K562 (cell line): ENCODE data around the gene KIAA0319L. TPM values are rescaled to one million over a fixed set of nuclear protein-coding genes. Genes with fewer than 3 reads are reported as not detected.

Experiments
- ATAC-seq: fragments of 200-7000 bp; cut with Tn5 transposase; 3 replicates; pipeline ENCODE4 v1.9.1; 2020; ENCODE audit warnings: moderate library complexity
- BruUV-seq: library from RNA; stranded (reverse); fragments of 400-500 nt; replicated peaks from 2 replicates; lab custom pipeline; 2021; lab: Mats Ljungman, UMichigan
- CTCF ChIA-PET: fragments of 300-600 bp; formaldehyde crosslinking; extraction: SDS; loops from one replicate; lab custom pipeline; 2021; ENCODE audit warnings: low intra/inter-chr PET ratio; lab: Yijun Ruan, JAX
- POLR2A ChIA-PET: fragments of 300-600, 350-650 bp; sonication (Branson Sonifier 250); formaldehyde crosslinking; extraction: SDS; loops from one replicate; lab custom pipeline; 2021; ENCODE audit warnings: antibody characterized with exemption, inconsistent platforms; lab: Yijun Ruan, JAX
- DNase-seq, 4 experiments: peaks; one replicate each; pipeline versions ENCODE4 v3.0.0 to v3.0.0-alpha.2; 2011 to 2018; ENCODE audit warnings: low spot score in 3 of 4, mixed read lengths in 3 of 4; ENCODE audit errors: extremely low read depth in 1 of 4
- FAIRE-seq: peaks from 2 replicates; lab custom pipeline; 2011; peaks lifted over from hg19 to GRCh38; lab: Jason Lieb, UNC
- H2AFZ ChIP-seq: 2 replicates; pipeline ENCODE4 v1.6.0; 2011; ENCODE audit warnings: low read depth, low read length, control low read depth, inconsistent platforms
- H3K27ac ChIP-seq: fragments of 200-600 bp; 3 replicates; pipeline ENCODE4 v1.8.0; 2011; ENCODE audit warnings: low read depth, mild to moderate bottlenecking, control low read depth, inconsistent platforms, low read length, moderate library complexity, mixed read lengths; ENCODE audit errors: extremely low read depth
- H3K27me3 ChIP-seq, 2 experiments: fragments of 300-600 bp in 1 of 2; 2 replicates in 1 of 2; 3 replicates in 1 of 2; pipeline versions ENCODE4 v1.6.0 to v1.8.0; 2011; ENCODE audit warnings: inconsistent platforms in 2 of 2, low read length in 2 of 2, mild to moderate bottlenecking in 1 of 2, mixed read lengths in 1 of 2, moderate library complexity in 1 of 2; ENCODE audit not compliant: control insufficient read depth in 2 of 2, insufficient read depth in 2 of 2
- H3K36me3 ChIP-seq: fragments of 300-600 bp; 3 replicates; pipeline ENCODE4 v1.8.0; 2011; ENCODE audit warnings: mild to moderate bottlenecking, low read length, inconsistent platforms; ENCODE audit not compliant: control insufficient read depth, insufficient read depth
- H3K4me1 ChIP-seq, 2 experiments: fragments of 200-600 bp in 1 of 2; replicated peaks in 1 of 2; 2 replicates in 1 of 2; 3 replicates in 1 of 2; pipeline versions ENCODE4 v1.5.1 to v1.8.0; 2011; ENCODE audit warnings: inconsistent platforms in 2 of 2, low read length in 2 of 2, mild to moderate bottlenecking in 1 of 2, mixed read lengths in 1 of 2, moderate library complexity in 1 of 2; ENCODE audit not compliant: control insufficient read depth in 2 of 2, insufficient read depth in 2 of 2
- H3K4me2 ChIP-seq: 2 replicates; pipeline ENCODE4 v1.6.1; 2011; ENCODE audit warnings: low read length, control low read depth, inconsistent platforms, mixed read lengths; ENCODE audit not compliant: insufficient read depth
- H3K4me3 ChIP-seq: fragments of 200-600 bp; sonication (generic), shearing (Covaris generic); 2 replicates; pipeline ENCODE4 v1.5.1; 2016; ENCODE audit warnings: control low read depth, inconsistent platforms
- H3K79me2 ChIP-seq: fragments of 200-600 bp; 3 replicates; pipeline ENCODE4 v1.8.0; 2011; ENCODE audit warnings: low read length, inconsistent platforms; ENCODE audit not compliant: control insufficient read depth, insufficient read depth
- H3K9ac ChIP-seq, 2 experiments: 2 replicates each; pipeline versions ENCODE4 v1.6.0 to v1.6.1; 2011; ENCODE audit warnings: low read depth in 2 of 2, low read length in 2 of 2, control low read depth in 1 of 2, inconsistent platforms in 1 of 2, mild to moderate bottlenecking in 1 of 2, mixed read lengths in 1 of 2; ENCODE audit not compliant: insufficient read depth in 1 of 2
- H3K9me1 ChIP-seq: one replicate; pipeline ENCODE4 v1.6.0; 2011; ENCODE audit warnings: inconsistent platforms, mild to moderate bottlenecking, low read length, moderate library complexity; ENCODE audit not compliant: control insufficient read depth, insufficient read depth
- H3K9me3 ChIP-seq: replicated peaks from 2 replicates; pipeline ENCODE4 v1.5.1; 2011; ENCODE audit warnings: low read depth, low read length, inconsistent platforms; ENCODE audit not compliant: control insufficient read depth, insufficient read depth
- H4K20me1 ChIP-seq: replicated peaks from 2 replicates; pipeline ENCODE4 v1.6.1; 2011; ENCODE audit warnings: low read length, inconsistent platforms, mixed read lengths; ENCODE audit not compliant: control insufficient read depth, insufficient read depth
- ARID1B ChIP-seq: fragments of 450-650 bp; IDR thresholded peaks from 2 replicates; pipeline ENCODE4 v1.6.1; 2016; ENCODE audit warnings: antibody characterized with exemption, mild to moderate bottlenecking, inconsistent platforms
- DPF2 ChIP-seq: fragments of 450-650 bp; IDR thresholded peaks from 2 replicates; pipeline ENCODE4 v1.6.1; 2016
- KDM4B ChIP-seq, 2 experiments: fragments of 450-650 bp in 1 of 2; sonication (generic) in 1 of 2; IDR thresholded peaks; 2 replicates each; pipeline ENCODE4 v1.6.1; 2016 to 2017; ENCODE audit warnings: borderline replicate concordance in 2 of 2, antibody characterized with exemption in 1 of 2, low read depth in 1 of 2, mild to moderate bottlenecking in 1 of 2
- L3MBTL2 ChIP-seq: fragments of 450-650 bp; IDR thresholded peaks from 2 replicates; pipeline ENCODE4 v1.6.1; 2016; ENCODE audit warnings: mild to moderate bottlenecking, moderate library complexity
- NCOR1 ChIP-seq: fragments of 450-650 bp; IDR thresholded peaks from 2 replicates; pipeline ENCODE4 v1.6.1; 2016; ENCODE audit warnings: mild to moderate bottlenecking, moderate library complexity
- NFIC ChIP-seq: fragments of 450-650 bp; IDR thresholded peaks from 2 replicates; pipeline ENCODE4 v1.6.1; 2017; ENCODE audit warnings: mild to moderate bottlenecking, inconsistent platforms
- STAT5A ChIP-seq: IDR thresholded peaks from 2 replicates; pipeline ENCODE4 v1.6.1; 2012; ENCODE audit warnings: low read length, inconsistent platforms, borderline replicate concordance
- TAL1 ChIP-seq: fragments of 450-650 bp; IDR thresholded peaks from 2 replicates; pipeline ENCODE4 v1.6.1; 2016; ENCODE audit warnings: mild to moderate bottlenecking
- TCF3 ChIP-seq: sonication (generic); formaldehyde crosslinking; IDR thresholded peaks from 2 replicates; pipeline ENCODE4 v1.4.0; 2020; ENCODE audit warnings: mild to moderate bottlenecking, missing genetic modification reagents
- TCF7 ChIP-seq: sonication (generic); IDR thresholded peaks from 2 replicates; pipeline ENCODE4 v1.6.1; 2016; ENCODE audit warnings: antibody characterized with exemption, borderline replicate concordance
- YY1 ChIP-seq, 3 experiments: IDR thresholded peaks; 2 replicates each; pipeline ENCODE4 v1.6.1; 2011; ENCODE audit warnings: low read length in 2 of 3, mild to moderate bottlenecking in 2 of 3, moderate library complexity in 2 of 3, borderline replicate concordance in 1 of 3, control low read depth in 1 of 3, low read depth in 1 of 3; ENCODE audit not compliant: insufficient read depth in 3 of 3, insufficient replicate concordance in 2 of 3, control insufficient read depth in 1 of 3, insufficient read length in 1 of 3; ENCODE audit errors: extremely low read depth in 1 of 3
- ZNF408 ChIP-seq: fragments of 250-450 bp; sonication (Bioruptor Pico); IDR thresholded peaks from 2 replicates; pipeline ENCODE4 v1.4.0; 2020; ENCODE audit warnings: low read depth, mild to moderate bottlenecking, moderate library complexity
- WGBS: fragments of 100-300 bp; shearing (Covaris generic); methylation state at CpG from one replicate; pipeline ENCODE4 v1.1.6; 2016; ENCODE audit warnings: low coverage, mixed read lengths; ENCODE audit not compliant: insufficient coverage; ENCODE audit errors: missing lambda C conversion rate; 5-methylcytosine and 5-hydroxymethylcytosine counted together
- in situ Hi-C: fragments of 300-500 bp; cut with MboI; formaldehyde crosslinking; loops from 4 replicates; pipeline ENCODE4 v1.15.0; 2018; ENCODE audit warnings: inconsistent platforms, mixed read lengths
- intact Hi-C: fragments of 100-400 bp; cut with micrococcal nuclease; formaldehyde crosslinking; loops from 2 replicates; pipeline ENCODE4 v1.14.2; 2022
- polyA plus RNA-seq, 8 experiments: library from polyadenylated mRNA; depleted of rRNA in 4 of 8; stranded (reverse) in 5 of 8; unstranded in 3 of 8; fragments of >200 nt; fragmentation: Nextera tagmentation in 2 of 8; fragmentation: Illumina TruSeq in 1 of 8; extraction: Ambion mirVana in 2 of 8; extraction: Trizol in 1 of 8; gene quantifications; 2 replicates each; pipeline versions ENCODE4 v1.2.1 to v1.2.3, GENCODE V29; 2011 to 2014; ENCODE audit warnings: inconsistent platforms in 1 of 8, missing spikeins in 1 of 8
- total RNA-seq, 7 experiments: library from RNA; depleted of rRNA in 6 of 7; stranded (reverse); fragments of >200 nt in 6 of 7; fragmentation: Illumina TruSeq in 2 of 7; extraction: Trizol in 2 of 7; gene quantifications; 2 replicates each; pipeline versions ENCODE4 v1.2.1 to v1.2.3, GENCODE V29; 2011 to 2021; ENCODE audit warnings: low replicate concordance in 1 of 7
- TF ChIP-seq, protein P1 (sequence below): fragments of 450-650 bp; IDR thresholded peaks from 2 replicates; pipeline ENCODE4 v1.6.1; 2017; ENCODE audit warnings: antibody characterized with exemption, mild to moderate bottlenecking

Gene KIAA0319L
- total and polyA plus RNA-seq, 9 of the 15 experiments (the other 6 are each of a cell fraction or from before 2014, with no cell fraction given): 2.4 to 51.7 (median 27.4) TPM

GRCh38 chr1:35533586-35533985 lies 23.6 kb downstream of the KIAA0319L start:
- Histone ChIP-seq H3K27ac (no peak overlapping the region; the same call in 2 of the 3 replicates), H3K27me3 (no peaks in the 10 kb centered on the region), H3K4me1 (peaks cover 0 to 4% of the 10 kb centered on the region in 2 experiments; a peak in 2 of 5 replicates), H3K4me3 (no peak overlapping the region), H3K79me2 (peaks cover 12% of the 10 kb centered on the region), H3K9me3 (peaks cover 19% of the 10 kb centered on the region), H3K9me1 (no peaks in the 10 kb centered on the region), H3K4me2 (no peak overlapping the region), H4K20me1 (no peaks in the 10 kb centered on the region), H2AFZ (no peak overlapping the region), H3K9ac (no peak overlapping the region), H3K36me3 (peaks cover 29% of the 10 kb centered on the region)
- peak; percentile 28 to 53 (median 36) for DNase-seq
- in situ Hi-C loops: no loop called here
- peak; percentile 75 for ATAC-seq
- intact Hi-C loops: no loop called here
- CTCF ChIA-PET: no interaction called here
- peak; percentile 44 for FAIRE-seq
- POLR2A ChIA-PET: interaction anchor here (0.6 to 1.1 kb wide), 2 partner anchors 9 to 681 kb away, joined by 4 read pairs; no protein-coding TSS in a partner anchor
- no TSS peak for BruUV-seq
- 0% methylated on average over 1 of the region's 1 CpG for WGBS
- TF ChIP-seq TAL1 (peak; percentile 37; the same call in 1 of the 2 replicates), L3MBTL2 (peak; percentile 38; the same call in 1 of the 2 replicates), STAT5A (no peak), YY1 (IDR thresholded peaks at IDR 0.05; ENCODE audit: borderline replicate concordance in 1 of 3, control insufficient read depth in 1 of 3, extremely low read depth in 1 of 3, insufficient read depth in 3 of 3, insufficient read length in 1 of 3, insufficient replicate concordance in 2 of 3, low read depth in 1 of 3, low read length in 2 of 3) (peak in 2 of 3 experiments; percentile 49 to 91), NFIC (peak; percentile 25; the same call in 1 of the 2 replicates), ARID1B (peak; percentile 49), ZNF408 (CRISPR knock-in tag) (no peak), TCF3 (peak; percentile 10; the same call in 1 of the 2 replicates), TCF7 (no peak), DPF2 (0 out of 2 replicates have a peak, but pooled peaks have one; percentile 22), NCOR1 (peak; percentile 44; the same call in 1 of the 2 replicates), KDM4B (IDR thresholded peaks at IDR 0.05; ENCODE audit: borderline replicate concordance in 2 of 2, low read depth in 1 of 2) (no peak)
- TF ChIP-seq, protein P1, sequence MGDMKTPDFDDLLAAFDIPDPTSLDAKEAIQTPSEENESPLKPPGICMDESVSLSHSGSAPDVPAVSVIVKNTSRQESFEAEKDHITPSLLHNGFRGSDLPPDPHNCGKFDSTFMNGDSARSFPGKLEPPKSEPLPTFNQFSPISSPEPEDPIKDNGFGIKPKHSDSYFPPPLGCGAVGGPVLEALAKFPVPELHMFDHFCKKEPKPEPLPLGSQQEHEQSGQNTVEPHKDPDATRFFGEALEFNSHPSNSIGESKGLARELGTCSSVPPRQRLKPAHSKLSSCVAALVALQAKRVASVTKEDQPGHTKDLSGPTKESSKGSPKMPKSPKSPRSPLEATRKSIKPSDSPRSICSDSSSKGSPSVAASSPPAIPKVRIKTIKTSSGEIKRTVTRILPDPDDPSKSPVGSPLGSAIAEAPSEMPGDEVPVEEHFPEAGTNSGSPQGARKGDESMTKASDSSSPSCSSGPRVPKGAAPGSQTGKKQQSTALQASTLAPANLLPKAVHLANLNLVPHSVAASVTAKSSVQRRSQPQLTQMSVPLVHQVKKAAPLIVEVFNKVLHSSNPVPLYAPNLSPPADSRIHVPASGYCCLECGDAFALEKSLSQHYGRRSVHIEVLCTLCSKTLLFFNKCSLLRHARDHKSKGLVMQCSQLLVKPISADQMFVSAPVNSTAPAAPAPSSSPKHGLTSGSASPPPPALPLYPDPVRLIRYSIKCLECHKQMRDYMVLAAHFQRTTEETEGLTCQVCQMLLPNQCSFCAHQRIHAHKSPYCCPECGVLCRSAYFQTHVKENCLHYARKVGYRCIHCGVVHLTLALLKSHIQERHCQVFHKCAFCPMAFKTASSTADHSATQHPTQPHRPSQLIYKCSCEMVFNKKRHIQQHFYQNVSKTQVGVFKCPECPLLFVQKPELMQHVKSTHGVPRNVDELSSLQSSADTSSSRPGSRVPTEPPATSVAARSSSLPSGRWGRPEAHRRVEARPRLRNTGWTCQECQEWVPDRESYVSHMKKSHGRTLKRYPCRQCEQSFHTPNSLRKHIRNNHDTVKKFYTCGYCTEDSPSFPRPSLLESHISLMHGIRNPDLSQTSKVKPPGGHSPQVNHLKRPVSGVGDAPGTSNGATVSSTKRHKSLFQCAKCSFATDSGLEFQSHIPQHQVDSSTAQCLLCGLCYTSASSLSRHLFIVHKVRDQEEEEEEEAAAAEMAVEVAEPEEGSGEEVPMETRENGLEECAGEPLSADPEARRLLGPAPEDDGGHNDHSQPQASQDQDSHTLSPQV: 0 out of 2 replicates have a peak, but pooled peaks have one; percentile 22
